ENCODE results near the gene CASP2. TPM values are rescaled to one million over a fixed set of nuclear protein-coding genes. Genes with fewer than 3 reads are reported as not detected.

Gene CASP2
- total RNA-seq, 1 experiment from 2014 or later, result 65.3 TPM

GRCh38 chr7:143272871-143273270 lies 15.3 kb upstream of the CASP2 start:
- H3K4me1 Mint-ChIP-seq, result no peaks in the 10 kb centered on the region
- no peak overlapping the region for H3T11ph ChIP-seq (ENCODE audit: low read length)
- no peak overlapping the region for H3K4me2 ChIP-seq (ENCODE audit: insufficient read depth, insufficient read length, low read length)
- no peak overlapping the region for H2AK5ac ChIP-seq (ENCODE audit: insufficient read length, low read length)
- H3K9me3 Mint-ChIP-seq, result no peaks in the 10 kb centered on the region
- H3K27me3 ChIP-seq (ENCODE audit: insufficient read depth, low read length), result no peaks in the 10 kb centered on the region
- no peak for DNase-seq
- no peak overlapping the region for H2AFZ ChIP-seq (ENCODE audit: low read length)
- no peak overlapping the region for H3K4me3 Mint-ChIP-seq
- H4K8ac ChIP-seq (replicated peaks; ENCODE audit: insufficient read length, low read depth, low read length), result no peak overlapping the region
- H4K20me1 ChIP-seq (ENCODE audit: control insufficient read depth, insufficient read depth, insufficient read length), result no peaks in the 10 kb centered on the region
- no peaks in the 10 kb centered on the region for H3K9me3 ChIP-seq (ENCODE audit: control insufficient read depth, low read depth, low read length)
- H3K27me3 Mint-ChIP-seq (ENCODE audit: low read depth), result peaks cover 10% of the 10 kb centered on the region
- no peak overlapping the region for H3K56ac ChIP-seq (ENCODE audit: insufficient read length, low read depth, low read length)
- no peak for TF ChIP-seq CTCF (conservative IDR thresholded peaks at IDR 0.05)
- WGBS (ENCODE audit: extremely low coverage, insufficient read length, low lambda C conversion rate), result no CpG with 5 or more reads among the region's 2 CpGs
- no peak overlapping the region for H4K91ac ChIP-seq (ENCODE audit: insufficient read length, low read depth, low read length)
- H3K9ac ChIP-seq (ENCODE audit: extremely low read depth, insufficient read length, low read length), result no peak overlapping the region
- no peak overlapping the region for H3K18ac ChIP-seq (ENCODE audit: insufficient read length, low read depth, low read length)
- H3K23ac ChIP-seq (ENCODE audit: insufficient read length, low read depth, low read length), result no peak overlapping the region
- no peaks in the 10 kb centered on the region for H3K4me1 ChIP-seq (ENCODE audit: insufficient read depth, low read length)
- H3K4ac ChIP-seq (ENCODE audit: low read depth, low read length), result no peak overlapping the region
- no peak overlapping the region for H2BK12ac ChIP-seq (ENCODE audit: insufficient read length, low read depth, low read length)
- H3K23me2 ChIP-seq (ENCODE audit: insufficient read length, low read depth, low read length, poor library complexity, severe bottlenecking), result no peaks in the 10 kb centered on the region
- no peak overlapping the region for H2BK5ac ChIP-seq (ENCODE audit: insufficient read length, low read length)
- no peaks in the 10 kb centered on the region for H3K79me1 ChIP-seq (ENCODE audit: insufficient read depth, low read depth, low read length, poor library complexity, severe bottlenecking)
- no peak overlapping the region for H3K14ac ChIP-seq (ENCODE audit: insufficient read depth, low read length)
- no peaks in the 10 kb centered on the region for H3K79me2 ChIP-seq (ENCODE audit: insufficient read depth, low read length)
- no peak overlapping the region for H2BK120ac ChIP-seq (ENCODE audit: low read depth, low read length, poor library complexity, severe bottlenecking)
- H3K27ac Mint-ChIP-seq, result no peak overlapping the region
- H2BK15ac ChIP-seq (ENCODE audit: low read depth, low read length), result no peak overlapping the region
- H4K5ac ChIP-seq (ENCODE audit: insufficient read length, low read depth, low read length), result no peak overlapping the region
- H3K36me3 Mint-ChIP-seq (ENCODE audit: insufficient read depth in 1 of 3, low read depth in 3 of 3), result peaks cover 0 to 10% (median 7%) of the 10 kb centered on the region in 3 experiments; a peak in 3 of 7 replicates
- no peak overlapping the region for H2BK20ac ChIP-seq (ENCODE audit: low read depth, low read length, poor library complexity, severe bottlenecking)
- no peak overlapping the region for H3K27ac ChIP-seq (ENCODE audit: insufficient read length, low read depth, low read length)
